GM12865 (cell line): ENCODE measurements around the gene GNAS.
"Not testable (repeated sequence)": the region's sequence is repeated elsewhere in the genome, so short reads cannot be mapped to it uniquely, and the experiment has no call there.

Experiments used
- DNase-seq: peaks from one replicate; pipeline ENCODE4 v3.0.0; 2010; ENCODE audit warnings: low read depth
- H3K4me3 ChIP-seq: 2 replicates; pipeline ENCODE4 v1.5.1; 2011; ENCODE audit warnings: mild to moderate bottlenecking, low read depth, low read length, control low read depth
- TF ChIP-seq, protein P1 (sequence below): IDR thresholded peaks from 2 replicates; pipeline ENCODE4 v1.5.1; 2011; ENCODE audit warnings: low read length, control low read depth, low read depth, inconsistent platforms; ENCODE audit not compliant: insufficient read depth; ENCODE audit errors: missing control alignments

The GNAS gene

DNA sequence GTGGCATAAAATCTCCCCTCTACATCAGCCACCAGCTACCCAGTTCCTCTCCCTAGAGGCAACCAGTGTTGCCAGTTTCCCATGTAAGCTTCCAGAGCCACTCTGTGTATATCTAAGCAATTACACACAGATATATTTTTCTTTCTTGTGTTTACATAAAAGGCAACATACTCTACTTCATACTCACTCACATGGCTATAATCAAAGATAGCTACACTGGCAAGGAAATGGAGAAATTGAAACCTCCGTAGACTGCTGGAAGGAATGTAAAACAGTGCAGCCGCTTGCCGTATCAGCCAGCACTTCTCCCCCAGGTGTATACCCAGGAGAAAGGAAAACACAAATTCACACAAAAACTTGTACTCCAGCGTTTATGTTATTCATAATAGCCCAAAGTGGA lies 90.0 kb downstream of the GNAS start:
- TF ChIP-seq, protein P1, sequence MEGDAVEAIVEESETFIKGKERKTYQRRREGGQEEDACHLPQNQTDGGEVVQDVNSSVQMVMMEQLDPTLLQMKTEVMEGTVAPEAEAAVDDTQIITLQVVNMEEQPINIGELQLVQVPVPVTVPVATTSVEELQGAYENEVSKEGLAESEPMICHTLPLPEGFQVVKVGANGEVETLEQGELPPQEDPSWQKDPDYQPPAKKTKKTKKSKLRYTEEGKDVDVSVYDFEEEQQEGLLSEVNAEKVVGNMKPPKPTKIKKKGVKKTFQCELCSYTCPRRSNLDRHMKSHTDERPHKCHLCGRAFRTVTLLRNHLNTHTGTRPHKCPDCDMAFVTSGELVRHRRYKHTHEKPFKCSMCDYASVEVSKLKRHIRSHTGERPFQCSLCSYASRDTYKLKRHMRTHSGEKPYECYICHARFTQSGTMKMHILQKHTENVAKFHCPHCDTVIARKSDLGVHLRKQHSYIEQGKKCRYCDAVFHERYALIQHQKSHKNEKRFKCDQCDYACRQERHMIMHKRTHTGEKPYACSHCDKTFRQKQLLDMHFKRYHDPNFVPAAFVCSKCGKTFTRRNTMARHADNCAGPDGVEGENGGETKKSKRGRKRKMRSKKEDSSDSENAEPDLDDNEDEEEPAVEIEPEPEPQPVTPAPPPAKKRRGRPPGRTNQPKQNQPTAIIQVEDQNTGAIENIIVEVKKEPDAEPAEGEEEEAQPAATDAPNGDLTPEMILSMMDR = no peak
- no peak for DNase-seq
- H3K4me3 ChIP-seq = no peak overlapping the region

DNA sequence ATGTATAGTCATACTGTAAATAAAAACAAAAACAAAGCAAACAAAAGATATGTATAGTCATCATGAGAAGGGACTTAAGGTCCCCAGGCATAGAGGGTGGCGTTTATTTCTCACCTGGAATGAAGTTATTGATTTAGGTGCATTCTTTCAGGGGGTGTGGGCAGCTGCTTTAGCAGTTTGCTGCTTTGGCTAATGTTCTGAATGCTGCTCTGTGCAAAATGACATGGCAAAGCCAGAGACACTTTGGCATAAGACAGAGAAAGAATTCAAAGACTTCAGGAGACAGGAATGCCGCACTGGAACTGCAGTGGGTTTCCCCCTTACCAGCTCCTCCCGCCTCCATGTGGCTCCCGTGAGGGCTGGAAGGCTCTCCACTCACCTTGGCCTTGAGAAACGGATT lies 92.1 kb downstream of the GNAS start:
- DNase-seq = no peak

DNA sequence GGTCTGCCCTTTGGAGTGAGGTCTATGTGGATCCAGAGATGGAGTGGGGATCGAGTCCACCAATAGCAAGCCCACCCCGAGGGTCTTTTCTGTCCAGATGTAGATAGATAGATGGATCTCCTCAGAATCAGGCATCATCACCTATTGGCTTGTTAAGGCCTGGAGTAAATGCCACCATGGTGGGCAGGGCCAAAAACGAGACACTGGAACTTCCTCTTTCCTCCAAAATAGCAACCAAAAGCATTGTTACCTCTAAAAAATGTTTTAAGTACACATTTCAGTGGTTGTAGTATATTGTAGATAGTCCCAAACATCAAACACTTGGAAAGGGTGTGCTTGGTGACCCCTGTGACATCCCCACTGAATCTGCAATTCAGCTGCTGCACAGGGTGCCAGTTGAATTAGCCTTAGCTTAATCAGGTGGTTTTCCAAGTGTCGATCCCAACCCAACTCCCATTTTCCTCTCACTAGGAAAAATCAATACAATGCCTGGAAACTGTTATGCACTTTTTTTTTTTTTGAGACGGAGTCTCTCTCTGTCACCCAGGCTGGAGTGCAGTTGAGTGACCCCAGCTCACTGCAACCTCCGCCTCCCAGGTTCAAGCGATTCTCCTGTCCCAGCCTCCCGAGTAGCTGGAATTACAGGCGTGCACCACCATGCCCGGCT lies 93.6 kb downstream of the GNAS start:
- TF ChIP-seq, protein P1 = no peak
- no peak for DNase-seq
- H3K4me3 ChIP-seq = no peak overlapping the region

More for the DNA sequence above, 92.1 kb downstream of the GNAS start:
- TF ChIP-seq, protein P1 = no peak
- no peak overlapping the region for H3K4me3 ChIP-seq

DNA sequence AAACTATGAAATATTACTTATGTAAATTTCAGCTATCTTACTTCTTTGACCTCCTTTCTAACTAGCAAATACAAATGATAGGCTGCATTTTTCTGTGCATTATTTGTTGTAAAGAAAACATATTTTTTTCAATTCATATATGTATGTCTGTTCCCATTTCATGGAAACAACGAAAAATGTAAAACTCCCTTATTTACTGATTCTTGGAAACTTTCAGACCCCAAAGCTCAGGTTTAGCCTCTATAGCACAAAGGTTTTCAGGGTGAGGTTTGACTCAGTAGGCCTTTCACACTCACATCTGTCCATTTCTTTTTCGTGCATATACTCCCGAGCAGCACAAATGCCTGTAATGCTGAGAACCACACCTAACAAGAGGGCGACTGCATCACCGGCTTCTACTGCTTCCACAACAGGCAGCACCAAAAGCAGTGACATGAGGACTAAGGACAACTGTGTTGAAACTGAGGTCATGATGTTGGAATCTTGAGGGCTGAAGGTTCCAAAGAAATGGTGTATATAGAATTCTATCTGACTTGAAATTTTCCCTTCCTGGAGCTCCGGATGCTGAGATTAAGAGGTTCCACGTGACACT lies 95.4 kb downstream of the GNAS start:
- not testable (repeated sequence) for H3K4me3 ChIP-seq, DNase-seq

DNA sequence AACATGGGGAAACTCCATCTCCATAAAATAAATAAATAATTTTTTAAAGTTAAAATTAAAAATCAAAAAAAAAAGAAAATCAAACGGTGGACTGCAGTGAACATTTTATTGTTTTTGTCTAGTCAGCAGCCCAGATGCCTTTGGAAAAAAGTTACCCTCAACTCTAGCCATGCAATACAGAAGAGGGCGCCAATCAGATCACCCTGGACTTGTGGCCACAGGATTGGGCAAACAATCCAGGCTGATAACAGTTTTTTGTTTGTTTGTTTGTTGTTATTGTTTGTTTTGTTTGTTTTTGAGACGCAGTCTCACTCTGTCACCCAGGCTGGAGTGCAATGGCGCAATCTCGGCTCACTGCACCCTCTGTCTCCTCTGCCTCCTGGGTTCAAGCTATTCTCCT lies 98.1 kb downstream of the GNAS start:
- no peak for DNase-seq
- no peak overlapping the region for H3K4me3 ChIP-seq
- TF ChIP-seq, protein P1 = no peak

DNA sequence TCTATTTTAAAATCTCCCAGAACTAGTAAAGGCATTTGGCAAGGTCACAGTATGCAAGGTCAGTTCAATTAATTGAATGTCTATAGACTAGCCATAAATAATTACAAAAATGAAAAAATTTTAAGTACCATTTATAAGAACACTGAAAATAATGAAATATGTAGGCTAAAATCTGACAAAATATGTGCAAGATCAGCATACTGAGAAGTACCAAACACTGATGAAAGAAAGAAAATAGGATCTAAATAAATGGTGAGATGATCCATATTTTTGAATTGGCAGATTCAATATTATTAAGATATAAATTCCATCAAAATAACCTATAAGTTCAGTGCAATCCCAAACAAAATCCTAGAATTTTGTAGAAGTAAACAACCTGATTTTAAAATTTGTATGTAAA lies 100.5 kb downstream of the GNAS start:
- DNase-seq = no peak
- TF ChIP-seq, protein P1 = no peak
- H3K4me3 ChIP-seq = no peak overlapping the region

DNA sequence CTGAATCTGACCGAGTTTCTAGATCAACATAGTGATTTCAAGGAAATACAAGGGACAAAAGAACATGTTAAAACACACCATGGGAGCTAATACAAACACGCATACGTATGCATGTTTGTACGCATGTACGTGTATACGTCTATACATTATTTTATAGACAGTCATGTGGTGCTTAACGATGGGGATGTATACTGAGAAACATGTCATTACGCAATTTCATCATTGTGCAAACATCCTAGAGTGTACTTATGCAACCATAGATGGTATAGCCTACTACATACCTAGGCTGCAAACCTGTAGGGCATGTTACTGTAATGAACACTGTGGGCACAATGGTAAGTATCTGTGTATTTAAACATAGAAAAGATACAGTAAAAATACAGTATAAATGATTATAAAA lies 103.6 kb downstream of the GNAS start:
- TF ChIP-seq, protein P1 = no peak
- no peak for DNase-seq
- H3K4me3 ChIP-seq = no peak overlapping the region
